Neural progenitor cell (in vitro differentiated cells): Measurements from ENCODE around the gene ZNF823.

ENCODE experiments used
- CTCF ChIP-seq: fragments of 200-600 bp; sonication (generic); IDR thresholded peaks from 2 replicates; pipeline ENCODE4 v1.5.1; 2017; ENCODE audit warnings: antibody characterized with exemption, mild to moderate bottlenecking
- EZH2 ChIP-seq: fragments of 200-600 bp; sonication (generic); IDR thresholded peaks from 2 replicates; pipeline ENCODE4 v1.6.1; 2017; ENCODE audit warnings: antibody characterized with exemption, mild to moderate bottlenecking, moderate library complexity
- EZH2phosphoT487 ChIP-seq: fragments of 200-600 bp; sonication (generic); IDR thresholded peaks from 2 replicates; pipeline ENCODE4 v1.6.1; 2017; ENCODE audit warnings: antibody characterized with exemption

- TF ChIP-seq CTCF (no peak), EZH2phosphoT487 (no peak), EZH2 (no peak)
Observed at GRCh38 chr19:11698231-11698630, 40.5 kb downstream of the ZNF823 start.
